PFSK-1 (cell line): ENCODE data around the gene KLK4.

ENCODE experiments used
- POLR2AphosphoS5 ChIP-seq: IDR thresholded peaks from 2 replicates; pipeline ENCODE4 v1.6.1; 2012; ENCODE audit warnings: low read depth, mild to moderate bottlenecking, control low read depth, low read length, moderate library complexity
- SIN3A ChIP-seq: IDR thresholded peaks from 2 replicates; pipeline ENCODE4 v1.6.1; 2012; ENCODE audit warnings: mild to moderate bottlenecking, low read length, moderate library complexity, borderline replicate concordance; ENCODE audit not compliant: insufficient read depth

DNA sequence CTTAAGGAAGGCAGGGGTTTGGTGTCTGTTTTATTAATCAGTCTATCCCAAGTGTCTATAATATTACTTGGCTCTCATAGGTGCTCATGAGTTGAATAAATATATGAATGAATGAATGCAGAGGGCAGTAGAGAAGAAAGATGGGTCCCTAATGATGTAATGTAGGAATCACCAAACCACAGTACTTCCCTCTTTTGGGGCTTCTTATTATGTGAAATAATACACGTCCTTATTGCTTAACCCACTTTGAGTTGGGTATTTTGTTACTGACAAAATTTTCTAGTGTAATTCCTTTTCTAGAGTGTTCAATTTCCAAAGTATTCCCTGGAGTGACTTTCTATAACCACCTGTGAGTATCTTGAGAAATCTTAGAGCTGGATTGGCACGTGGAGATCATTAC is 28.4 kb upstream of the KLK4 start:
- TF ChIP-seq SIN3A (no peak), POLR2AphosphoS5 (no peak)
